ENCODE results near the gene TTC3. TPM values are rescaled to one million over a fixed set of nuclear protein-coding genes. Genes with fewer than 3 reads are reported as not detected.

Gene TTC3
- total RNA-seq, 1 experiment from 2014 or later: 32.2 TPM

GRCh38 chr21:37164742-37165141, 91.7 kb downstream of the TTC3 start:
- DNase-seq: no peak
- H3K4me3 ChIP-seq (ENCODE audit: insufficient read depth, low read depth, low read length): no peak overlapping the region
- H3K36me3 ChIP-seq (replicated peaks; ENCODE audit: control insufficient read depth, insufficient read depth, low read length): 0 out of 2 replicates have a peak, but pooled peaks cover 1% of the 10 kb centered on the region
- no peaks in the 10 kb centered on the region for H3K27me3 ChIP-seq (ENCODE audit: control insufficient read depth, insufficient read depth, low read length)

GRCh38 chr21:37165586-37165985, 92.5 kb downstream of the TTC3 start:
- DNase-seq: no peak
- no peaks in the 10 kb centered on the region for H3K27me3 ChIP-seq (ENCODE audit: control insufficient read depth, insufficient read depth, low read length)
- H3K4me3 ChIP-seq (ENCODE audit: insufficient read depth, low read depth, low read length): no peak overlapping the region
- H3K36me3 ChIP-seq (replicated peaks; ENCODE audit: control insufficient read depth, insufficient read depth, low read length): 0 out of 2 replicates have a peak, but pooled peaks cover 1% of the 10 kb centered on the region

GRCh38 chr21:37166733-37167132, 93.7 kb downstream of the TTC3 start:
- DNase-seq: peak; percentile 17
- Histone ChIP-seq H3K36me3 (replicated peaks; ENCODE audit: control insufficient read depth, insufficient read depth, low read length) (0 out of 2 replicates have a peak, but pooled peaks cover 1% of the 10 kb centered on the region), H3K4me3 (ENCODE audit: insufficient read depth, low read depth, low read length) (no peak overlapping the region)

GRCh38 chr21:37168666-37169065, 95.6 kb downstream of the TTC3 start:
- no peak overlapping the region for H3K4me3 ChIP-seq (ENCODE audit: insufficient read depth, low read depth, low read length)
- DNase-seq: no peak
- H3K27me3 ChIP-seq (ENCODE audit: control insufficient read depth, insufficient read depth, low read length): no peaks in the 10 kb centered on the region
- H3K36me3 ChIP-seq (replicated peaks; ENCODE audit: control insufficient read depth, insufficient read depth, low read length): no peaks in the 10 kb centered on the region

More at GRCh38 chr21:37166733-37167132, 93.7 kb downstream of the TTC3 start:
- H3K27me3 ChIP-seq (ENCODE audit: control insufficient read depth, insufficient read depth, low read length): no peaks in the 10 kb centered on the region

GRCh38 chr21:37172646-37173045, 99.6 kb downstream of the TTC3 start:
- Histone ChIP-seq H3K27me3 (ENCODE audit: control insufficient read depth, insufficient read depth, low read length) (no peaks in the 10 kb centered on the region), H3K4me3 (ENCODE audit: insufficient read depth, low read depth, low read length) (no peak overlapping the region), H3K36me3 (replicated peaks; ENCODE audit: control insufficient read depth, insufficient read depth, low read length) (no peaks in the 10 kb centered on the region)
- no peak for DNase-seq

- H3K36me3 ChIP-seq (replicated peaks; ENCODE audit: control insufficient read depth, insufficient read depth, low read length): no peaks in the 10 kb centered on the region; the same call in 1 of the 2 replicates
- no peak for DNase-seq
- no peaks in the 10 kb centered on the region for H3K27me3 ChIP-seq (ENCODE audit: control insufficient read depth, insufficient read depth, low read length)
- H3K4me3 ChIP-seq (ENCODE audit: insufficient read depth, low read depth, low read length): no peak overlapping the region
Observed at GRCh38 chr21:37176716-37177115, 103.7 kb downstream of the TTC3 start.

- no peak for DNase-seq
- Histone ChIP-seq H3K4me3 (ENCODE audit: insufficient read depth, low read depth, low read length) (no peak overlapping the region), H3K36me3 (replicated peaks; ENCODE audit: control insufficient read depth, insufficient read depth, low read length) (no peaks in the 10 kb centered on the region; the same call in 1 of the 2 replicates), H3K27me3 (ENCODE audit: control insufficient read depth, insufficient read depth, low read length) (no peaks in the 10 kb centered on the region)
Observed at GRCh38 chr21:37181059-37181458, 108.0 kb downstream of the TTC3 start.

GRCh38 chr21:37182222-37182621, 109.2 kb downstream of the TTC3 start:
- H3K27me3 ChIP-seq (ENCODE audit: control insufficient read depth, insufficient read depth, low read length): no peaks in the 10 kb centered on the region
- H3K4me3 ChIP-seq (ENCODE audit: insufficient read depth, low read depth, low read length): no peak overlapping the region
- H3K36me3 ChIP-seq (replicated peaks; ENCODE audit: control insufficient read depth, insufficient read depth, low read length): no peaks in the 10 kb centered on the region; the same call in 1 of the 2 replicates
- DNase-seq: no peak

- Histone ChIP-seq H3K36me3 (replicated peaks; ENCODE audit: control insufficient read depth, insufficient read depth, low read length) (no peaks in the 10 kb centered on the region; the same call in 1 of the 2 replicates), H3K27me3 (ENCODE audit: control insufficient read depth, insufficient read depth, low read length) (no peaks in the 10 kb centered on the region), H3K4me3 (ENCODE audit: insufficient read depth, low read depth, low read length) (no peak overlapping the region)
- no peak for DNase-seq
Observed at GRCh38 chr21:37183749-37184148, 110.7 kb downstream of the TTC3 start.

GRCh38 chr21:37184784-37185593, 111.9 kb downstream of the TTC3 start:
- no peak overlapping the region for H3K4me3 ChIP-seq (ENCODE audit: insufficient read depth, low read depth, low read length)
- no peak for DNase-seq
- no peaks in the 10 kb centered on the region for H3K27me3 ChIP-seq (ENCODE audit: control insufficient read depth, insufficient read depth, low read length)
- no peaks in the 10 kb centered on the region; the same call in 1 of the 2 replicates for H3K36me3 ChIP-seq (replicated peaks; ENCODE audit: control insufficient read depth, insufficient read depth, low read length)

GRCh38 chr21:37186983-37187382, 113.9 kb downstream of the TTC3 start:
- H3K36me3 ChIP-seq (replicated peaks; ENCODE audit: control insufficient read depth, insufficient read depth, low read length): no peaks in the 10 kb centered on the region
- no peaks in the 10 kb centered on the region for H3K27me3 ChIP-seq (ENCODE audit: control insufficient read depth, insufficient read depth, low read length)
- H3K4me3 ChIP-seq (ENCODE audit: insufficient read depth, low read depth, low read length): no peak overlapping the region
- DNase-seq: no peak

GRCh38 chr21:37188825-37189224, 115.8 kb downstream of the TTC3 start:
- H3K27me3 ChIP-seq (ENCODE audit: control insufficient read depth, insufficient read depth, low read length): no peaks in the 10 kb centered on the region
- H3K36me3 ChIP-seq (replicated peaks; ENCODE audit: control insufficient read depth, insufficient read depth, low read length): no peaks in the 10 kb centered on the region
- no peak for DNase-seq
- no peak overlapping the region for H3K4me3 ChIP-seq (ENCODE audit: insufficient read depth, low read depth, low read length)

GRCh38 chr21:37192019-37192418, 119.0 kb downstream of the TTC3 start:
- no peak for DNase-seq
- H3K36me3 ChIP-seq (replicated peaks; ENCODE audit: control insufficient read depth, insufficient read depth, low read length): no peaks in the 10 kb centered on the region
- no peak overlapping the region for H3K4me3 ChIP-seq (ENCODE audit: insufficient read depth, low read depth, low read length)
- no peaks in the 10 kb centered on the region for H3K27me3 ChIP-seq (ENCODE audit: control insufficient read depth, insufficient read depth, low read length)

GRCh38 chr21:37193006-37193405, 120.0 kb downstream of the TTC3 start:
- Histone ChIP-seq H3K4me3 (ENCODE audit: insufficient read depth, low read depth, low read length) (no peak overlapping the region), H3K36me3 (replicated peaks; ENCODE audit: control insufficient read depth, insufficient read depth, low read length) (no peaks in the 10 kb centered on the region)
- DNase-seq: peak; percentile 77

GRCh38 chr21:37193676-37194075, 120.6 kb downstream of the TTC3 start:
- DNase-seq: no peak
- Histone ChIP-seq H3K27me3 (ENCODE audit: control insufficient read depth, insufficient read depth, low read length) (no peaks in the 10 kb centered on the region), H3K4me3 (ENCODE audit: insufficient read depth, low read depth, low read length) (no peak overlapping the region), H3K36me3 (replicated peaks; ENCODE audit: control insufficient read depth, insufficient read depth, low read length) (no peaks in the 10 kb centered on the region)

More at GRCh38 chr21:37193006-37193405, 120.0 kb downstream of the TTC3 start:
- no peaks in the 10 kb centered on the region for H3K27me3 ChIP-seq (ENCODE audit: control insufficient read depth, insufficient read depth, low read length)
